Left kidney (tissue), 2 donors: ENCODE data around the gene TMEM119. TPM values are rescaled to one million over a fixed set of nuclear protein-coding genes. Genes with fewer than 3 reads are reported as not detected.
"Not testable (repeated sequence)": the region's sequence is repeated elsewhere in the genome, so short reads cannot be mapped to it uniquely, and the experiment has no call there.

ENCODE experiments used
- DNase-seq: peaks from one replicate; pipeline ENCODE4 v3.0.0-alpha.2; 2013
- polyA plus RNA-seq: library from polyadenylated mRNA; unstranded; fragments of 120-200 nt; gene quantifications from one replicate; pipeline ENCODE4 v1.2.1, GENCODE V29; 2013; ENCODE audit not compliant: insufficient read length

TMEM119 gene
- polyA plus RNA-seq, 1 donor, result 15.0 TPM

GRCh38 chr12:108583991-108584390, 13.9 kb downstream of the TMEM119 start:
- DNase-seq, result no peak

GRCh38 chr12:108582978-108583770, 14.7 kb downstream of the TMEM119 start:
- no peak for DNase-seq

- no peak for DNase-seq
Observed at GRCh38 chr12:108582509-108582908, 15.4 kb downstream of the TMEM119 start.

- no peak for DNase-seq
Observed at GRCh38 chr12:108581311-108582227, 16.3 kb downstream of the TMEM119 start.

GRCh38 chr12:108580531-108580930, 17.4 kb downstream of the TMEM119 start:
- no peak for DNase-seq

GRCh38 chr12:108578813-108579212, 19.1 kb downstream of the TMEM119 start:
- DNase-seq, result no peak

- DNase-seq, result no peak
Observed at GRCh38 chr12:108578264-108578663, 19.6 kb downstream of the TMEM119 start.

GRCh38 chr12:108577458-108577857, 20.4 kb downstream of the TMEM119 start:
- no peak for DNase-seq

- DNase-seq, result no peak
Observed at GRCh38 chr12:108576660-108577234, 21.1 kb downstream of the TMEM119 start.

GRCh38 chr12:108575199-108575912, 22.5 kb downstream of the TMEM119 start:
- DNase-seq, result no peak

GRCh38 chr12:108574276-108574675, 23.6 kb downstream of the TMEM119 start:
- DNase-seq, result not testable (repeated sequence)

GRCh38 chr12:108573317-108573716, 24.6 kb downstream of the TMEM119 start:
- no peak for DNase-seq

- DNase-seq, result no peak
Observed at GRCh38 chr12:108572166-108572790, 25.6 kb downstream of the TMEM119 start.

- no peak for DNase-seq
Observed at GRCh38 chr12:108571609-108572165, 26.2 kb downstream of the TMEM119 start.

GRCh38 chr12:108570743-108571608, 26.9 kb downstream of the TMEM119 start:
- DNase-seq, result no peak

- no peak for DNase-seq
Observed at GRCh38 chr12:108568338-108569154, 29.3 kb downstream of the TMEM119 start.

- no peak for DNase-seq
Observed at GRCh38 chr12:108567406-108568337, 30.2 kb downstream of the TMEM119 start.

GRCh38 chr12:108566452-108566851, 31.4 kb downstream of the TMEM119 start:
- no peak for DNase-seq
